GM12874 (cell line): Measurements from ENCODE around the gene PFDN1.

Experiments
- TF ChIP-seq, protein P1 (sequence below): IDR thresholded peaks from 2 replicates; pipeline ENCODE4 v1.5.1; 2011; ENCODE audit warnings: low read depth, mild to moderate bottlenecking, control low read depth, low read length, moderate library complexity; ENCODE audit not compliant: insufficient read depth

PFDN1 gene

DNA sequence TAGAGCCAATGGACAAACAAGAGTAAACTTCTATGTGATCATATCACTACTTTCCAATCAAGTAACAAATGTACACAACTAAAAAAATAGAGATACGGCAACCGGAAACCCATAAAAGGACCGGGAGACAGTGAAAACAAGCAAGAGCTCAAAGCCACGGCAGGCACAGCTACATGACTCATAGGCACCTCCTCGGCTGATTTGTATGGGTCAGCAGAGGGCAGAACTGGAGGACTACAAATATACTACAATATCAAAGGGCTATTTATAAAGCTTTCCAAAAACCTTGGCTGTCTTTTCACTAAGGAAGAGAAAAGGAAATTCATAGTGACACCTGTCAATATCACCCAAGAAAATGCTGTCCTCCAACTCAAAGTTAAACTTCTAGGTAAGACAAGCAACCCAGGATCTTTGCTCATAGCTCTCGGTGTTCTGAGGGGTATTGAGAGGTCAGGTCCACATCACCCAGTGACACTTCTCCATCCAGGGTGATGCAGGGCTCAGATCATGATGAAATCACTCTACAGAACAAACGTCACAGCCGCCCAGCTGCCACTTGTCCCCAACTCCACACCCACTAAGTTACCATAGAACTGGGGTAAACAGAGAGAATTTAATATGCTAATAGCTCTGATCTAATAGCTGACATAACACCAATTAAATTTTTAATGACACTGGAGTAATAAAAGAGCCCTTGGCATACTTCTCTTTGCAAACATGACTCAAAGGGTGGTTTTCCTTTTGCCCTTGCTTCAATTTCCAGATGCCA is 41.3 kb downstream of the PFDN1 start:
- TF ChIP-seq, protein P1, sequence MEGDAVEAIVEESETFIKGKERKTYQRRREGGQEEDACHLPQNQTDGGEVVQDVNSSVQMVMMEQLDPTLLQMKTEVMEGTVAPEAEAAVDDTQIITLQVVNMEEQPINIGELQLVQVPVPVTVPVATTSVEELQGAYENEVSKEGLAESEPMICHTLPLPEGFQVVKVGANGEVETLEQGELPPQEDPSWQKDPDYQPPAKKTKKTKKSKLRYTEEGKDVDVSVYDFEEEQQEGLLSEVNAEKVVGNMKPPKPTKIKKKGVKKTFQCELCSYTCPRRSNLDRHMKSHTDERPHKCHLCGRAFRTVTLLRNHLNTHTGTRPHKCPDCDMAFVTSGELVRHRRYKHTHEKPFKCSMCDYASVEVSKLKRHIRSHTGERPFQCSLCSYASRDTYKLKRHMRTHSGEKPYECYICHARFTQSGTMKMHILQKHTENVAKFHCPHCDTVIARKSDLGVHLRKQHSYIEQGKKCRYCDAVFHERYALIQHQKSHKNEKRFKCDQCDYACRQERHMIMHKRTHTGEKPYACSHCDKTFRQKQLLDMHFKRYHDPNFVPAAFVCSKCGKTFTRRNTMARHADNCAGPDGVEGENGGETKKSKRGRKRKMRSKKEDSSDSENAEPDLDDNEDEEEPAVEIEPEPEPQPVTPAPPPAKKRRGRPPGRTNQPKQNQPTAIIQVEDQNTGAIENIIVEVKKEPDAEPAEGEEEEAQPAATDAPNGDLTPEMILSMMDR: no peak

DNA sequence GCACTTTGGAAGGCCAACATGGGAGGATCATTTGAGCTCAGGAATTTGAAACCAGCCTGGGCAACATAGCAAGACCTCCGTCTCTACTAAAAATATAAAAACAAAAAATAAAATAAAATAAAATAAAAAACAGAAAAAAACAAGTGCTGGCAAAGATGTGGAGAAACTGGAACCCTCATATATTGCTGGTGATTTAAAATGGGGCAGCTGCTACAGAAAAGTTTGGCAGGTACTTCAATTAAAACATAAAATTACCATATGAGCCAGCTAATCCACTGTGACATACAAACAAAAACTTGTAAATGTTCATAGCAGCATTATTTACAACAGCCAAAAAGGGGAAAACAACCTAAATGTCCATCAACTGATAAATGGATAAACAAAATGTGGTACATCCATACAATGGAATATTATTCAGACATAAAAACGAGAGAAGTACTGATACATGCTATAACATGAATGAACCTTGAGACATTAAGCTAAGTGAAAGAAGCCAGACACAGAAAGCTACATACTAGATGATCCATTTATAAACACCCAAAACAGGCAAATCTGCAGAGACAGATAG is 42.7 kb downstream of the PFDN1 start:
- TF ChIP-seq, protein P1: no peak

DNA sequence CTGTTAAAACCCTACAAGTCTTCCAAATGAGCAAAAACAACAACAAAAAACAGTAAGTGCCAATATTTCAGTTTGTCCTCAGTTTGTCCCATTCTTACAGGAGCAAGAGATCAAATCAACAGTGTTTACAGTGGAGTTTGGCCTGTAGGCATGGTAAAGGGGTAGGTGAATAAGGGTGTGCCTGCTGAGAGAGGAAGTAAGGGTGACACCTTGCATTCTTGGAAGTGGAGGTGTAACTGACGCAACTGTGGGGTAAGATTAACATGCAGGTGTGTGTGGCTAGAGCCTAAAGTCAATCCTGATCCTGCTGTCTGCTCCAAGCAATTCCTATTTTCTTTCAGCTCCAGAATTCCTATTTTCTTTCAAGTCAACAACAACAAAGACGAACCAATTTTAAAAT is 43.4 kb downstream of the PFDN1 start:
- TF ChIP-seq, protein P1: no peak

DNA sequence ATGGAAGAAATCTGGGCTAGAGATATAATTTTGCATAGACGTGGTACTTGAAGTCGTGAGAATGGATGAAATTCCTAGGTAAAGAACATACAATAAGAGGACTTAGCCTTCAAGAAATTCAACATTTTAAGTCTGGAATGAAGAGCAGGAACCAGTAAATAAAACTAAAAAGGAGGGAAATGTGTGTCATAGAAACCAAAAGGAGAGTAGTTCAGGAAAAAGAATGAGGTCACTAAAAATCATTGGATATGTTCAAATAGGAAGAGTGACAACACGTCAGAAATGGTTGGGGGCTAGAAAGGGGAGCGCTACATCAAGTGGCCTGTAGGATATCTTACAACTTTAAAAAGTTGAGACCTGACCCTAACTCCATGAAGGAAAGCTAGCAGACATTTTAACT is 44.0 kb downstream of the PFDN1 start:
- TF ChIP-seq, protein P1: no peak

DNA sequence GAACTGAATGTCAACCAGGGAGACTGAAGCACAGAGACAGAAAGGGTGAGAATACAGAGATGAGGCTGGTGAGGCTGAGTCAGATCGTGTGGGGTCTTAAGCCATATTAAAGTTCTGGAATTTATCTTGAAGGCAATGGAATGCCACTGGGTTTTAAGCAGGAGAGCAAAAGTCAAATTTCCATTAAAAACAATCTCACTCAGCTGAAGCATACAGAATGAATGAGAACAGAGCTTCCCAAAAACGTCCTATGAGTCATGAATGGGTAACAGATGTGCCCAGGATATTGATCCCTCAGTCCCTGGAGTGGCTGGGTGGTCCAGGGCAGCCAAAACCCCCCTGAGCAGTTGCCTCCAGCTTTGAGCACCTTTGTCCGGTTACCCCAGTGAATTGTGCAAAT is 44.9 kb downstream of the PFDN1 start:
- TF ChIP-seq, protein P1: no peak

DNA sequence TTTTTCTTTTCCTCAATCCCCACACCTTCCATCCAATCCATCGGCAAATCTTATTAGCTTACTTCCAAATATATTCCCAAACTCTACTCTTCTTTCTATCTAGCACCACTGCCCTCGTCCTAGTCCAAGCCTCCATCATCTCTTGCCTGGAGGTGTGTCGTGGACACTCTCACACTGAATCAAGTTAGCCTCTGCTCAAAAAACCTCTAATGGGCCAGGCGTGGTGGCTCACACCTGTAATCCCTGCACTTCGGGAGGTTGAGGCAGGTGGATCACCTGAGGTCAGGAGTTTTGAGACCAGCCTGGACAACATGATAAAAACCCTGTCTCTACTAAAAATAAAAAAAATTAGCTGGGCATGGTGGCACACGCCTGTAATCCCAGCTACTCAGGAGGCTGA is 46.2 kb downstream of the PFDN1 start:
- TF ChIP-seq, protein P1: no peak

DNA sequence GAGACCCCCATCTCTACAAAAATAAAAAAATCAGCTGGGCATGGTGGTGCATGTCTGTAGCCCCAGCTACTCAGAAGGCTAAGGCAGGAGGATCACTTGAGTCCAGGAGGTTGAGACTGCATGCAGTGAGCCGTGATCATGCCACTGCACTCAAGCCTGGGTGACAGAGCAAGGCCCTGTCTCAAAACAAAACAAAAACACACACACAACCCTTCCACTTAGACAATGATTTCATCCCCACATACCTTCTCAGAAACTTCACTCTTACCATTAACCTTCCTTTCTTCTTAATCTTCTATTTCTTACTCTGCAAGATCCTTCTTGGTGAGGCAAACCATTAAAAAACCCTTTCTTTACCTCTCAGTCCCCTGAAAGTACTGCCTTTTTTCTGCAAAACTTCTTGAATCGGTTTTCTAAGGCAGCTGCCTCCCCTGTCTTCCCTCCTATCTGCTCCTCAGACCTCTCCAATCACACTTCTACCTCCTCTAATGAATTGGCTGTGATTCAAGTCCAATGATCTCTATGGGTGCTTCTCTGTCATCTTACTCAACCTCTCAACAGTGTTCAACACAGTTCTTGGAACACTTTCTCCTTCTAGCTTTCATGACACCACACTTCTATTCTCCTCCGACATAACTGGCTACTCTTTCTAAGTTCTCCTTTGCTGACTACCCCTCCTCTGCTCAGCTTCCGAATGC is 47.3 kb downstream of the PFDN1 start:
- TF ChIP-seq, protein P1: no peak
